ENCODE measurements around the gene HMGB1.

- TF ChIP-seq JUN (IDR thresholded peaks at IDR 0.05; ENCODE audit: borderline replicate concordance, insufficient read depth, insufficient read length, low read depth) (no peak), POLR2A (IDR thresholded peaks at IDR 0.05; ENCODE audit: low read depth, low read length) (peak; percentile 34), EZH2 (IDR thresholded peaks at IDR 0.05; ENCODE audit: borderline replicate concordance, low read depth, low read length, severe bottlenecking) (no peak), MYC (IDR thresholded peaks at IDR 0.05; ENCODE audit: low read depth, low read length) (no peak), POLR2AphosphoS5 (IDR thresholded peaks at IDR 0.05; ENCODE audit: insufficient read depth, low read depth, low read length) (peak; percentile 42), MAX (IDR thresholded peaks at IDR 0.05; ENCODE audit: insufficient read depth, insufficient read length) (peak; percentile 75)
- TF ChIP-seq, protein P1, sequence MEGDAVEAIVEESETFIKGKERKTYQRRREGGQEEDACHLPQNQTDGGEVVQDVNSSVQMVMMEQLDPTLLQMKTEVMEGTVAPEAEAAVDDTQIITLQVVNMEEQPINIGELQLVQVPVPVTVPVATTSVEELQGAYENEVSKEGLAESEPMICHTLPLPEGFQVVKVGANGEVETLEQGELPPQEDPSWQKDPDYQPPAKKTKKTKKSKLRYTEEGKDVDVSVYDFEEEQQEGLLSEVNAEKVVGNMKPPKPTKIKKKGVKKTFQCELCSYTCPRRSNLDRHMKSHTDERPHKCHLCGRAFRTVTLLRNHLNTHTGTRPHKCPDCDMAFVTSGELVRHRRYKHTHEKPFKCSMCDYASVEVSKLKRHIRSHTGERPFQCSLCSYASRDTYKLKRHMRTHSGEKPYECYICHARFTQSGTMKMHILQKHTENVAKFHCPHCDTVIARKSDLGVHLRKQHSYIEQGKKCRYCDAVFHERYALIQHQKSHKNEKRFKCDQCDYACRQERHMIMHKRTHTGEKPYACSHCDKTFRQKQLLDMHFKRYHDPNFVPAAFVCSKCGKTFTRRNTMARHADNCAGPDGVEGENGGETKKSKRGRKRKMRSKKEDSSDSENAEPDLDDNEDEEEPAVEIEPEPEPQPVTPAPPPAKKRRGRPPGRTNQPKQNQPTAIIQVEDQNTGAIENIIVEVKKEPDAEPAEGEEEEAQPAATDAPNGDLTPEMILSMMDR (IDR thresholded peaks at IDR 0.05; ENCODE audit: extremely low read depth in 1 of 2, insufficient read depth in 1 of 2, low read depth in 1 of 2, low read length in 2 of 2), result peak; percentile 59 to 83
These were observed 57.2 kb downstream of the HMGB1 start for GRCh38 chr13:30408319-30409101.

Measured in endothelial cell of umbilical vein (primary cell).